Measurements from ENCODE around the gene DDX24.

DNA sequence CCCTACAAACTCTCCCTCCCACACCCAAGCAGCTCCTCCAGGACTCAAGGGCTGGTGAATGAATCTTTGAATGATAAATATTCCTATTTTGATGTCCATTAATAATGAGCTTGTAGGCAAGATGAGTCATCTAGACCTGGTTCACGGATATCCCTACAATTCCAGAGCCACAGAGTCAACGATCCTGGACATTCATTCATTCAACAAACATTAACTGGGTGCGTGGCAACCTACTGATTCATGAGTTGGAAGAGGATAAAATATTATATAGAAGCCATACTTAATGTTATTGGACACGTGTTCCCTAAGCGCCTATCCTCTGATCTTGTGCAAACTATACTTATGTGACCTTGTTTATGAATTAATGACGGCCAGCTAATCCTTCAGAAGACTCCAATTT, 55.3 kb downstream of the DDX24 start:
- TF ChIP-seq, protein P1, sequence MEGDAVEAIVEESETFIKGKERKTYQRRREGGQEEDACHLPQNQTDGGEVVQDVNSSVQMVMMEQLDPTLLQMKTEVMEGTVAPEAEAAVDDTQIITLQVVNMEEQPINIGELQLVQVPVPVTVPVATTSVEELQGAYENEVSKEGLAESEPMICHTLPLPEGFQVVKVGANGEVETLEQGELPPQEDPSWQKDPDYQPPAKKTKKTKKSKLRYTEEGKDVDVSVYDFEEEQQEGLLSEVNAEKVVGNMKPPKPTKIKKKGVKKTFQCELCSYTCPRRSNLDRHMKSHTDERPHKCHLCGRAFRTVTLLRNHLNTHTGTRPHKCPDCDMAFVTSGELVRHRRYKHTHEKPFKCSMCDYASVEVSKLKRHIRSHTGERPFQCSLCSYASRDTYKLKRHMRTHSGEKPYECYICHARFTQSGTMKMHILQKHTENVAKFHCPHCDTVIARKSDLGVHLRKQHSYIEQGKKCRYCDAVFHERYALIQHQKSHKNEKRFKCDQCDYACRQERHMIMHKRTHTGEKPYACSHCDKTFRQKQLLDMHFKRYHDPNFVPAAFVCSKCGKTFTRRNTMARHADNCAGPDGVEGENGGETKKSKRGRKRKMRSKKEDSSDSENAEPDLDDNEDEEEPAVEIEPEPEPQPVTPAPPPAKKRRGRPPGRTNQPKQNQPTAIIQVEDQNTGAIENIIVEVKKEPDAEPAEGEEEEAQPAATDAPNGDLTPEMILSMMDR (IDR thresholded peaks at IDR 0.05), result no peak
- no peak for TF ChIP-seq POLR2A (IDR thresholded peaks at IDR 0.05)

Data from body of pancreas (tissue), 4 donors.